Myocyte (in vitro differentiated cells): ENCODE results near the gene RAB28. TPM values are rescaled to one million over a fixed set of nuclear protein-coding genes. Genes with fewer than 3 reads are reported as not detected.
A peak's percentile ranks its signal among the peaks of the same experiment; 100 is the strongest.

Experiments
- DNase-seq: peaks from one replicate; pipeline ENCODE4 v3.0.0-alpha.2; 2012; ENCODE audit warnings: low read depth
- total RNA-seq: library from RNA; depleted of rRNA; stranded (reverse); fragments of >200 nt; gene quantifications from 2 replicates; pipeline ENCODE4 v1.2.3, GENCODE V29; 2014

Gene RAB28
- total RNA-seq, 1 donor from 2014 or later, result 22.9 TPM

DNA sequence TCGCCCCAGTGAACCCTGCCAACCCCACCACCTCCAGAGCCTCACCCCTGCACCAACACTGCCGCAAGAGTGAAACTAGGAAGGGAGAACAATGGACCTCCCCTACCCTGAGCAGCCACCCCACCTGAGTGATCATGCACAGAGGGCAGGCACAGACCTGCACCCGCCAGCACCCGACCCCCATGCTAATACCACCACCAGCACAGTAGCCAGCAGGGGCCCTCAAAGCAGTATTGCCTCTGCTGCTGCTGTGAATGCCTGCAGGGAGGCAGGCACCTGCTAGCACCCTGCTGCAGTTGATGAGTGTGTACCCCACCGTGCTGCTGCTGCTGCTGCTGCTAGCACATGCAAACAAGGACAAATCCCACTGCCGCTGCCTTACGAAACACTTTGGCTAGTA, 100.1 kb downstream of the RAB28 start:
- no peak for DNase-seq

DNA sequence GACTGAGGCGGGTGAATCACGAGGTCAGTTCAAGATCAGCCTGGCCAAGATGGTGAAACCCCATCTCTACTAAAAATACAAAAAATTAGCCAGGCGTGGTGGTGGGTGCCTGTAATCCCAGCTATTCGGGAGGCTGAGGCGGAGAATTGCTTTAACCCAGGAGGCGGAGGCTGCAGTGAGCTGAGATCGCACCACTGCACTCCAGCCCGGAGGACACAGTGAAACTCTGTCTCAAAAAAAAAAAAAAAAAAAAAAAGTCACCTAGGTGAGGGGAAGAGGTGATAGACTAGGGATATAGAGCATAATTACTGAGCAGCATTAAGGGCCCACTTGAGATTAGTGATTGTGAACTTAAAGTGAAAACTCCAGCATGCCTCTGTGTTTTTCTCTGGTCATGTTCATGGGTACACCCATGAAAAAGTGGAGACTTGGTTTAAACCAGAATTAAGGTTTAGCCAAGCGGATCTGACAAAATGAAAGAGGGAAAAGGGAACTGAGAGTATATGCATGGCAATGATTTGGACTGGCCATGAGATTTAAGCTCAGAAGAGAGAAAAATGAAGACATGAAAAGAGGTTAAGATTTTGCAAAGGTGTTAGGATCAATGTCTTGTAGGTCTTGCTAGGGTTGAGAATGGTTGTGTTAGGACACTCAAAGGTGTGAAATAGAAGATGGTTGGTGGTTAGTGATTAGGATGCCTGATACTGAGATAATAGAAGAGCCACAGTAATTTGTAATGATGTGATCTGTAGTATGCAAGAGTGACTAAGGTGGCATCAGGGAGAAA, 105.0 kb downstream of the RAB28 start:
- no peak for DNase-seq

DNA sequence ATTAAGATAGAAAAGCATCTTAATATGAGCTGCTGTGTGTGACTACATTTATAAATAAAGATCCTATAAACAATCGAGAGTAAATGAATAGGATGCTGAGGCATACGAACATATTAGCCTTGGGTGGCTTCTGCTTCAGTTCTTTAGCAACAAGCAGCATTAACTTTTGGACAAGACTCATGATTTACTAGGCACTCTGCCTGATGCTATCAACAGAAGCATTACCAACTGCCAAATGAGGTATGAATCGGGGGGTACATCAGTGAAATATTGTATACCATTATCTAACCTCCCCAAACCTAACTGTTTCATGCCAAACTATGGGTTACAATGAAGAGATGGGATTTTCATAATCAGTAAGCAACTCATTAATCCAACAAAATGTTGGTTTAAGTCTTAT, 113.1 kb downstream of the RAB28 start:
- no peak for DNase-seq

DNA sequence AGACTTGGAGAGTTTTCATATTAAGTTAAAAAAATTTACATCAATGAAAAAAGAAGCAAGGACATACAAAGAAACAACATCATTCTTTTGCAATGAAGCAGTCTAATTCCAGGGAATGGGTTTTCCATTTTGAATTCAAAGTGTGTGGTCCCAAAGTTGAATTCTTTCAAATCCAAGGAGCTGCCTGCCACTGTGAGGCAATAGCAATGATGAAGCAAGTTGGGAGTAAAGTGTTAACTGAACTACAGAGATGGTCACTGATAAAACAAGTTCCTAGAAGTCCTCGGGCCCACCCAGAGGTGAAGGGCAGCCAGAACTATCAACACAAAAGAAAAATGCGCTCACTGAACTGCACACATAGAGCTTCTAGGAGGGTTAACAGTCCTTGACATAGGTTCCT, 115.9 kb downstream of the RAB28 start:
- no peak for DNase-seq

DNA sequence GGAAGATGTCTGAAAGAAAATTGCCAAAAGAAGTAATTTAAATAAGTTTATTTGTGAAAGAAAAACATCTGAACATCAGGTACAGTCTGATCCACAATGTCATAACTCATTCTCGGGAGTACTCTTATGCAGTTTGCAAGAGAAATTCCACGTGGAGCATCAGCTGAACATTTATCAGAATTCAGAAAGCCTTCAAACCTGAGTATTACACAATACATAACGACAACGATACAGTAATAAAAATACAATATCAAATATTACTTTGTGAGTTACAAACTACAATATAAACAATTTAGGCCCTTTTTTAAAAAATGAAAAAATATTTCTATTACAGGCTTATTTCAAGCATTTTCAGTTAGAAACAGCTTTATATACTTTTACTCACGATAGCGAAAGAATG, 116.4 kb downstream of the RAB28 start:
- DNase-seq, result no peak

DNA sequence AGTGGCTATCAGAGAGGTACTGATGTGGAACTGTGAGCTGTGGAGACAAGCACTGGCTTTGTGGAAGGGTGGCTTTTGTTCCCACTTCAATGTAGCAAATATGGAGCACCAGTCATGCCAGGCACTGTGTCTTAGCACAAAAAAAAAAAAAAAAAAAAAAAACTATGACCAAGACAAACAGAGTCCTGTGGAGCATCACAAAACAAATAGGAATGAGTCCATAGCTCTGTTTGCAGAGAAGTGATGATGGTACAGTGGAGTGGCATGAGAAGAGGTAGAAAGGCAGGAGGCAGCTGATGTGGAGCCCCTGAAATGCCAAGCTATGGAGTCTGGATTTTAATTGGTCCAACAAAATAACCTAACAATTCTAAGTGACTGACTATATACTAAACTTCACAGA, 116.9 kb downstream of the RAB28 start:
- DNase-seq, result no peak

DNA sequence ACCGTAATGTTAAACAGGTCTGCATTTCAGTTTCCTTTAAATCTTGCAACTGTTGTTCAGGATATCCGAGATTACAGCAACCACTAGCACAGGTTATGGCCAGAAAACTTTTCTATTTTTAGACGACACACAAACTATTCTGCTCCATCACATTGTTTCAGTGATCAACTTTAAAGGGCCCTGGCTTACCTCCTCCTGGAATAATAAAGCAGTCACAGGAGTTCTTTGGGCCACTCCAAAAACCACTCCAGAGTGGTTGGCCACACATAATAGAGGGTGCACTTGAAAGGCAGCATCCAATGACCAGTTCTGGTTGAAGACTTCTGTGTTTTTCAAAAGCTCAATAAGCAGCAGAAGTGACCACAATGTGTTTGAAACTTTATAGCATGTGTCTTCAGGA, 118.9 kb downstream of the RAB28 start:
- DNase-seq, result peak; percentile 18

DNA sequence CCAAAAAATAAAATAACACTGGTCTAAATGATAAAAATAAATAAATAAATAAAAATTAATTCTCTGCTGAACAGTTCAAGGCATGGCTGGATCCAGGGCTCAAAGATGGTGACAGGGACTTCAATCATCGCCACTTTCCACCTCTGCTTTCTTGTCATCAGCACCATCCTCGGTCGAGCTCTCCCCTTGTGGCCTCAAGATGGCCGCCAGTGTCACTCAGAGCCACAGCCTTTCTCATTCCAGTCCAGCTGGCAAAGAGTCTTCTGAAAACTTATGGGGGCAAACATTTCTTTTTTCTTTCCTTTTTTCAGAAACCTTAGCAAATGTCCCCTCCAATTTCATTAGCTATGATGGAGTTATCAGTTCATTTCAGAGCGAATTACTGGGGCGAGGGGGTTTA, 119.5 kb downstream of the RAB28 start:
- no peak for DNase-seq

DNA sequence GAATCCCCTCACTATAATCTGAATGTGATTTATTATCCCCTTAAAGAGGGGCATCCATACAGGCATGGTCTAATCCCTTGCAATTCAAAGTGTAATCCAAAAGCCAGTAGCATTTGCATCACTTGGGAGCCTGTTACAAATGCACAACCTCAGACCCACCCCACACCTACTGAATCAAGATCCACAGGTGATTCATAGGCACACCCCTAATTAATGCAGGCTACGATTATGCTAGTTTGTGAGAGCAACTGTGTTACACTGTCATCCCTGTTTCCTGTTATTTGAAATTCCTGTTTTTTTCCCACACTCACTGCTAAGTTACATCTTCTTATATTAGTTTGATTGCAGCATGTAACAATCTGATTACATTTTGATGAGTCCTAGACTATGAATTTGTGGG, 120.0 kb downstream of the RAB28 start:
- no peak for DNase-seq

DNA sequence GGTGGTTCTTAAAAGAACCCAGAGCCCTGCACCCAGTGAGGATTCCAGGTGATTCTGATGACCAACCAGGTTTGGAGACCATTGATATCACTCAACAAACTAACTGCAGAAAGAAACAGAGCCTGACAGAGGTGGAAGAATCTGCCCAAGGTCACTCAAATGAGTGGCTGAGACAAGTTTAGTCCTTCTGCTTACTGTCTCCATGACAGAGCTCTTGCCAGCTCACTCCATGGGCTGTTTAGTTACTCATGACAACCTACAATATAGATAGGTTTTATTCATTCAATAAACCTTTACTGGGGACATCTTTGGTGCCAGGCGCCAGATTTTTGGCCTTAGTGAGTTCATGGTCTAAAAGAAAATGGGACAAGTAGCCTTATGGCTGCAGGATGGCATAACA, 124.3 kb downstream of the RAB28 start:
- no peak for DNase-seq

DNA sequence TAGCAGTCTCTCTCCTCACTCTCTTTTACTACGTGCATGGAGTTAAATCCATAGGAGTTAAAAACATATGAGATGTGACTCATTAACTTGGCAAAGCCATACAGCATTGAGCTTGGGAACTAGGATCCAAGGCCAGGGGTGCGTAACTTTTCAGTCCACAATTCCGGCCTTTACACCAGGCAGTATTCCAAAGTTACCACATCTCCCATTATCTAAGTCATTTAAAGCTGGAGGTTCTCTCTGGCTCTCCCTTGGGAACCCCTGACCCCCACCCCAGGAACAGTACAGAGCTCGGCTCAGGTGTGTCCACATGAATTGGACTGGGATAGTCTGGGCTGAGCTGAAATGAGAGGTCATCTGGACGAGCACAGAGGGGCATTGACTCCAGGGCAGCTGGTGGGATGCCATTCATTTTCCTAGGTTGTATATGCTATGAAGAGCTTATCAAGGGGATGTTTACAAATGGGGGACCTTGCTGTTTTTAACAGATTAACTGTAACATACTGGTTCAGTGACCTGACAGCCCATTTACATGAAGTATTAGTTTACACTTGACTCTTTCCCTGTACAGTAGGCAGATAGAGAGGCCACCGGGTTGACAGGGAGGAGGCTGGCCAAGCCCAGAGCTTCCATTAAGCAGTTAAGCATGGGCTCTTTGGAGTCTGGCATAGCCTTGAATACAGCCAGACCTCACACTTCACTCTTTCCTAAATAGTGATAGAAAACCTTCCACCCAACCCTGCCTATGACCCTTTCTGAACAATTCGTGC, 128.8 kb downstream of the RAB28 start:
- no peak for DNase-seq

DNA sequence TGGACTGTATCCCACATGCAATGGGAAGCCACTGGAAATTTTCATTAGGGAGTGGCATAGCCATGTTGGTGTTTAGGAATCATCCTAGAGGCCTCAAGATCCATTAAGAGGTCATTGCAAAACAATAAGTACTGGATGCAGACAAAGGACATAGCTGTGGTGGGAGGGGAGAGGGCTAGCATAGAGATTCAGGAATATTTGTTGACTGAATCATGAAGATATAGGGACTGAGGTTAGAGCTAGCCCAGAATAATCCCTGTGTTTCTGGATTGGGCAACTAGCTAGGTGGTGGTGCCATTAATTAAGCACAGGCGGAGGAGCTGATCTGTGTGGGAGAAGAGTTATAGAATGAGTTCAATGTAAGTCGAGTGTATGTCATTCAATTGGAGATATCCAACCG, 135.0 kb downstream of the RAB28 start:
- DNase-seq, result no peak

DNA sequence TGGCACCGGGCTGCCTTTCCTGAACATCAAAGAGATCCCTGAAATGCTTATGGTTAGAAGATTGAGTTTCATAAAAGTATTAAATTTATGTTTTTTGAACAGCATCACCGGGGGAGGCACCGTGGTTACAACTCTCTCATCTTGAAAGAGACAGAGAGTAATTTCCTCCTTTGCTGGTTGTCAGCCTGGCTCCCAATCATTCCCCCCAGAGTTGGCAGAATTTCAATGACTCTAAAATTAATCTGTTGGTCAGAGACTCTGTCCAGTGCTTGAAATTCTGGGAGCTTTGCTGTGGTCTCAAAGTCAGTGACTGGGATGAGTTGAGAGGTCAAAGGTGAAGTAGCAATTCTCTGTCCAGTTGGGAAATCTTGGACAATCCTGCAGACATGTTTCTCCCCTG, 135.9 kb downstream of the RAB28 start:
- DNase-seq, result peak; percentile 53

DNA sequence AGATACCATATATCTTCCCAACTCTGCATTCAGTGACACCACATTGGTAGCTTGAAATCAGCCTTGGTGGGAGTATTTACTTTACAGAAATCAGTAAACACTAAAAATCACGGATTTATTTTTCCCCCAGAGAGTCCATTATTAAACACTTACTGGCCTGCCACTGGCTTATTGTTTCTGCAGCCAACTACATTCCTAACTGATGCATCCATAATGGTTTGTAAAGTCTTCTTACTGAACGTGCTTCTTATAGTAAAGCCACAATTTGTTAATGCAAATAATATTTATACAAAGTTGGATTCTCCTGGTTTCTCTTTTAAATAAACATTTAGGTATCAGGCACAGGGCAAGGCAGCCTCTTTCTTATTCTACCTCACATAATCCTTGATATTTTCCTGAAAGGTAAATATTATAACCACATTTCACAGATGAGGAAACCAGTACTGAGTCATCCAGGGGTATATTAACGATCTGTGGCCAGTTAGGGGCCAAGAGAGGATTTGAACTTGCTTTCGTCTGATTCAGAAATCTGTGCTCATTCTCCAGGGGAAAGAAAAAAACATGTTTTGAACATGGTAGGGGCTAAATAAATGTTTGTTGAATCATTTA, 136.5 kb downstream of the RAB28 start:
- DNase-seq, result no peak

DNA sequence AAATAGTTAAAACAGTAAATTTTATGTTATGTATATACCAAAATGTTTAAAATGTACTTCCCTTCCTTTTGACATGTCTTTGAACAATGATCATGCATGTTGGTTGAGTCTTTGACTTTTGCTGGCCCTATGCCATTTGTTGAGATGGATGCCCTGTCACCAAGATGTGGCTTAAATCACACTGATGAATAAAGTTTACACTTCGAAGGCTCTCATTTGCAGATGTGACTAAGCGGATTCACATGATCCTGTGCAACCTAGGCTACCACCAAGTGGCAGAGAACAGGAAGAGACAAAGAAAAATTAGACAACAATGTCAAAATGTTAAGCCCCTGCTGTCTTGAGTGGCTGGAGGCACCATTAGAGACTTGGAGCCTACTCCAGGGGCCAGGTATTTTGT, 139.9 kb downstream of the RAB28 start:
- DNase-seq, result no peak

DNA sequence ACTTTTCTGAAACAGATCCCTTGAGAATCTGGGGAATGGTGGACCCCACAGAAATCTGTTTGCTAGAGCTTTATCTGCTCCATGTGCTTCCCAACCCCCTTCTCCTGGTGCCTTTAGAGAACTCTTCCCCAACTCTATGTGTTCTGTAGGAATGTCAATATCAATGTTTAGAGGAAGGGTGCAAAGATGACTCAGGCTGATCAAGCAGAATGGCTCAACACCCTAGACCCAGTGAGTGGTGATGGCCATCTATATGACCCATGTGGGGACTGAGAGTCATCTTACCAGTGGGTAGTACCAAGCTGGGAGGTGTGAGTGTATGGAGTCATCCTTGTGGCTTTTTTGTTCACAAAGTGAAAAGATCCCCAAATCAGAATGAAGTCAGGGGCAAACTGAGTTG, 143.5 kb downstream of the RAB28 start:
- no peak for DNase-seq

DNA sequence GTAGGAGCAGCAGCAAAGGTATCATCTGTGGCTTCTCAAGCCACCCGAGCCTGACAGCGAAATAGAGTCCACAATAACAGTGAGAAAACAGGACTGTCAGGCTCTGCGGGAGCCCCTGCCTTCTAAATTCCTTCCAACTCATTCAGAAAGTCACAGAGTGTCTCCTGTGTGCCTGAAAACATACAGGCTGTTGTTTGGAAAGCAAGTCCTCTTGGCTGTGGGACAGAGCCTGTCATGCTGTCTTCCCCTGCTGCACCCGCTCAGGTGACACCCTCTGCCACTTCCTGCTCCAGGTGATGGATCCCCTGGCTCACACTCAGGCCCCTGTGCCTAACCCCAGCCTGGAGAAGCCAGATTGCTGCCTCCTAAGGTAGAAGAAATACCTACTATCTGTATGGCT, 152.3 kb downstream of the RAB28 start:
- no peak for DNase-seq

DNA sequence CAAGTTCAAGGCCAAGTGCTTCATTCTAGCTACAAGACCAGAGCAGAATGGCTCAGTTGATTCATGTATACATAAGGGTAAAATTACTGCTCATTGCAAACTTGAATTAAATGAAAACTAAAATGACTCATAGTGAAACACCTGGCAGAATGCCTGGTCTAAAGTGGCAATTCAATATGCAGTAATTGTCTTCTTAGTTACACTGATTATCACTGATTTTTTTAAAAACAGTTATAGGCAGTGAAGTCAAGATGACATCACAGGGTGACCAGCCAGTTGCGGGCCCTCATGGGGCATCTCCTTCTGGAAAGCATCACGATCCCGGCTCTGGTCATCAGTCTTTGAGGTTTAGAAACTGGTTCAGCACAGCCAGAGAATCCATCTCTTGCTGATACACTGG, 154.2 kb downstream of the RAB28 start:
- no peak for DNase-seq

DNA sequence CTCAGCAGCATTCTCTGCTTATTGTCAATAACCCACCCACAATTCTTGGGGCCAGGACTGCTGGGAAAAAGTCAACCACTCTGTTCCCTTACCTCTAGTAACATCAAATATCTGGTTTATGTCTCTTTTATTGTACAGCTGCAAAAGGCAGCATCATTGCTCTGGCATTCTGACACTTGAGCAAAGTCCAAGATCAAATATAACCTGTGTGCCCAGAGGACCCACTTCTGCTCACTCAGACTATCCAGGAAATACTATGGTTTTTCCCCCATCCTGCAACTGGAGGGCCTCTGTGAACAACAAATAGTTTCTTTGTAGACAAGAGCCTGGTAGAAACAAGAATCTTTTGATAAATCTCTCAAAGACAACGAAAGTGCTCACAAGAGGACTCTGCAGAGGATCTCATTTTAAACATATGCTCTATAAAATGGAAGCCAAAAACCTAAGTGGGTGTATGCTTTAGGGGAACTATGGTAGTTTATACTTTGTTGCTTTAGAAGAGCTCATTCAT, 154.7 kb downstream of the RAB28 start:
- no peak for DNase-seq

DNA sequence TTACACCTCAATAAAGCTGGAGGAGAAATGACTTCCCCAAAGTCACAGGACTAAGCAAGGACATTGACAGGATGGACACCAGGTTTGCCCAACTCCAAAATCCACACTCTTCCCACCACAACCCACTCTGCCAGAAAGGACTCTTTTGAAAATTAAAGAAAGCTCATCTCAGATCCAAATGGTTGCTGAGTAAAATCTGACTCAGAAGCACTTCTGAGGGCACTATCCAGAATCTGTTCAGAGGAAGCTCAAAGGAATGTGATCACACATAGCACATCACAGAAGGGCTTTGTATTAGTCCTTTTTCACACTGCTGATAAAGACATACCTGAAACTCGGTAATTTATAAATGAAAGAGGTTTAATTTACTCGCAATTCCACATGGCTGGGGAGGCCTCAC, 155.5 kb downstream of the RAB28 start:
- no peak for DNase-seq

DNA sequence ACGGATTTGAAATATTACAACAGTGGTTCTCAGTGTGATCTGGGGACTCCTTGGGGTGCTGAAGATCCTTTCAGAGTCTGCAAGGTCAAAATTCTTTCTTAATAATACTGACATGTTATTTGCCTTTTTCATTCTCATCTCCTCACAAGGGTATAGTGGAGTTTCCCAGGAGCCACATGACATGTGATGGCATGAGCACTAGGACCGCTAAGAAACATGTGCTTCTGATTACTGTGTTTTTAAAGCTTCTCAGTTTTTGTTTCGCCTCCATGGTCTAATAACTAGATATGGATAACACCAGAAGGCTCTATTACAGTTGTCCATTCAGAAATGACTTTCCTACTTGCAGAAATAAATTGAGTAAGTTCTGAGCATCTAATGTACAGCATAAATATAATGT, 156.1 kb downstream of the RAB28 start:
- DNase-seq, result no peak

DNA sequence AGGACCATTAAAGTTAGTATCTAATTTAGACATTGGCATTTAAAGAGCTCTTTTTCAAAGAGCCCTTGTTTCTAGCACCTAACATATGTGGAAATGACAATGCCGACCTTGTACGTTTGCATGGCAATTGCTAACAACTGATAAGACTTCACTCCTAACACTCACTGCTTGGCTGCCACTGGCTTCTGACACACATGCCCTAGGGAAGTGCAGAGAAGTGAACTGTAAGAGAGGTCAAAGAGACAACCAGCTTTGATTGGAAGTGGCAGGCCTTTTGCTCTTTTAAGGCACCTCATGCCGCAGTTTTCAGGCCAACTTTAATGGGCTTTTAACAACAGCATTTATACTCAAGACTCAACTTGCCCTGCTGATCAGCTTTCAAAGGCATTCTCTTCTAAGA, 158.4 kb downstream of the RAB28 start:
- DNase-seq, result no peak
